ENCODE data around the gene GGT5. TPM values are rescaled to one million over a fixed set of nuclear protein-coding genes. Genes with fewer than 3 reads are reported as not detected.

The GGT5 gene
- total RNA-seq (2022; extraction: Qiagen RNA extraction; ENCODE audit: low read depth): 1.5 to 4.0 TPM (median 3.7 TPM) in 5 replicates

GRCh38 chr22:24245030-24245431 lies at the start of gene GGT5:
Gene GGT5, minus strand, starts transcription at chr22:24245082. Its CDS starts 357 bp downstream, at chr22:24244725.

GRCh38 chr22:24270556-24271385 lies 25.9 kb upstream of the GGT5 start, which contains the start of gene SPECC1L:
Gene SPECC1L, plus strand, starts transcription at chr22:24270831. Its CDS starts 31,401 bp downstream, at chr22:24302232.

GRCh38 chr22:24181088-24181995 lies 63.5 kb downstream of the GGT5 start, which contains the start of gene SUSD2:
Gene SUSD2, plus strand, starts transcription at chr22:24181487. Its CDS starts 33 bp downstream, at chr22:24181520.

Other genes with a start within 250 kb of the GGT5 start
- gene GSTT4, start 239.6 kb downstream of the GGT5 start, total RNA-seq (2022; extraction: Qiagen RNA extraction; ENCODE audit: low read depth): not detected in 5 replicates
- 13.7 to 34.5 TPM (median 27.5 TPM) in 5 replicates for gene CABIN1, start 233.8 kb downstream of the GGT5 start, total RNA-seq (2022; extraction: Qiagen RNA extraction; ENCODE audit: low read depth)
- 41.6 to 76.6 TPM (median 72.0 TPM) in 5 replicates for gene SUSD2, start 63.6 kb downstream of the GGT5 start, total RNA-seq (2022; extraction: Qiagen RNA extraction; ENCODE audit: low read depth)
- gene SPECC1L, start 25.7 kb upstream of the GGT5 start, total RNA-seq (2022; extraction: Qiagen RNA extraction; ENCODE audit: low read depth): 14.1 to 17.0 TPM (median 16.2 TPM) in 5 replicates
- 0.57 to 0.93 TPM (median 0.69 TPM) in 5 replicates for gene ADORA2A, start 182.5 kb upstream of the GGT5 start, total RNA-seq (2022; extraction: Qiagen RNA extraction; ENCODE audit: low read depth)